ENCODE results near the gene TFF2. TPM values are rescaled to one million over a fixed set of nuclear protein-coding genes. Genes with fewer than 3 reads are reported as not detected.

The TFF2 gene
- polyA plus RNA-seq, 1 of the 3 experiments (the other 2 are of a cell fraction), result not detected

DNA sequence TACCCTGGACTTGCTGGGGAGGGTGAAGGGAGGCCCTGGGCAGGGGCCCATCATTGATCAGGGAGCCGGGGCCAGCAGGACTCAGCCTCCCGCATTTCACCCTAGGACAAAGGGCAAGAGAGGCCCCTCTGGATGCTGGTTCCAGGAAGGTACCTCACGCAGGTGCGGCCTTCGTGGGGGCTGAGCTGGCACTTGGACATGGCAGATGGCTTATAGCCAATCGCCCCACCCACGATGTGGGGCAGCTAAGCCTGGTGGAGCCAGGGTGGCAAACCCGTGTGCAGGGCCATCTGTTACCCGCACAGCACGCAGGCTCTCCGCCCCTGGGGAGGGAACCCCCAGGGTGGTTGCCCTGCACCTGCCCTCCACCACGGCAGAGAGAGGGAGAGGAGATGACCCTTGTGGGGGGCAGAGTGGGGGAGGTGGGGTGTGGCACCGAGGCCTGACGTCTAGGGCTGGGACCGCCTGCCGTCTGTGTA is 38.1 kb downstream of the TFF2 start:
- no peaks in the 10 kb centered on the region for H3K27me3 ChIP-seq (ENCODE audit: insufficient read depth)
- no peak for TF ChIP-seq NFIC (IDR thresholded peaks at IDR 0.05; ENCODE audit: borderline replicate concordance)
- no peaks in the 10 kb centered on the region for H4K20me1 ChIP-seq (ENCODE audit: insufficient read depth)
- H3K9ac ChIP-seq, result no peak overlapping the region
- H3K4me3 ChIP-seq (ENCODE audit: low read depth in 2 of 2, low read length in 1 of 2), result no peak overlapping the region
- DNase-seq, result no peak
- no peaks in the 10 kb centered on the region for H3K9me3 ChIP-seq
- ChIA-PET CTCF (no interaction called here), POLR2A (no interaction called here)
- H3K4me1 ChIP-seq (ENCODE audit: control insufficient read depth in 1 of 2, insufficient read depth in 2 of 2, low read depth in 1 of 2, low read length in 1 of 2), result peaks cover 0 to 7% of the 10 kb centered on the region in 2 experiments; a peak in 1 of 4 replicates
- H3K36me3 ChIP-seq (replicated peaks in 1 of 2; ENCODE audit: control insufficient read depth in 1 of 2, insufficient read depth in 2 of 2, low read length in 1 of 2), result no peaks in the 10 kb centered on the region
- no peaks in the 10 kb centered on the region for H3K9me2 ChIP-seq
- H3K27ac ChIP-seq (ENCODE audit: low read depth in 2 of 2, low read length in 1 of 2), result no peak overlapping the region
- no peaks in the 10 kb centered on the region for H3K79me2 ChIP-seq (ENCODE audit: insufficient read depth)
- H2AFZ ChIP-seq (ENCODE audit: low read depth), result no peak overlapping the region
- H3F3A ChIP-seq (replicated peaks; ENCODE audit: insufficient read depth), result no peaks in the 10 kb centered on the region
- no peak overlapping the region for H3K4me2 ChIP-seq
- WGBS (ENCODE audit: low lambda C conversion rate), result 62% methylated on average over 5 of the region's 16 CpGs

DNA sequence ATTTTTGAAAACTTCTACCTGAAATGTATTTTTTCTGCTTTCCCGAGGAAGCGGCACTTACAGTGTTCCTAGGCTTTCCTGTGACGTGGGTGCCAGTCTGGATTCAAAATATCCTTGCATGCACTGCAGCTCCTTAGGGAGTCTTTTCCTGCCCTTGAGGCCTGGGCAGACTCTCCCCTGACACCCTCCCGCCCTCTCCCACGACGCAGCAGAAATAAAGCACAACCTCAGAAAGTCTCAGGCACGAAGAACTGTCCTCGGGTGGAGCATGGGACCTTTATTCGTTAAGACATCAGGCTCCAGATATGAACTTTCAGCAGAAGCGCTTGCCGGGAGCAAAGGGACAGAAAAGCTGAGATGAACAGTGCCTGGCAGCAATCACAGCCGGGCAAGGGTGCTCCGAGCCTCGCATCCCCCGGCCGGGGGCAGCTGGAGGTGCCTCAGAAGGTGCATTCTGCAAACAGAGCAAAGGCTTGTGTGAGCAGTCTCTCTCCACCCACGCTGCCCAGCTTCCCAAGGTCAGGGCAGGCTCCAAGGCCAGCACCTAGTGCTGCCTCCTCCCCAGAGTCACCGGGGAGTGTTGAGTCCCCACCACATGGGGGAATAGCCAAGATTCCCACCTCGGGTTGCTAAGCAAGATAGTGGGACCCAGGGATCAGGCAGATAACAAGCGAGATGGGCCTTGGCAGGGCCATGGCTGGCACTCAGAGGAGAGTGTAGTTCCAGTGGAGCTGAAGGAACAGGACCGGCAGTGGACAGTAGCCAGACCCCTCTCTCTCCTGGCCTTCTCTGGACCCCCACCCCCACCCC is 38.8 kb downstream of the TFF2 start:
- Histone ChIP-seq H3K9me2 (no peaks in the 10 kb centered on the region), H4K20me1 (ENCODE audit: insufficient read depth) (no peaks in the 10 kb centered on the region)

More for the DNA sequence above, 38.8 kb downstream of the TFF2 start:
- Histone ChIP-seq H3K36me3 (replicated peaks in 1 of 2; ENCODE audit: control insufficient read depth in 1 of 2, insufficient read depth in 2 of 2, low read length in 1 of 2) (no peaks in the 10 kb centered on the region), H3K27ac (ENCODE audit: low read depth in 2 of 2, low read length in 1 of 2) (no peak overlapping the region), H3K4me2 (no peak overlapping the region), H3K9me3 (no peaks in the 10 kb centered on the region), H3K9ac (no peak overlapping the region), H3K4me1 (ENCODE audit: control insufficient read depth in 1 of 2, insufficient read depth in 2 of 2, low read depth in 1 of 2, low read length in 1 of 2) (peaks cover 0 to 7% of the 10 kb centered on the region in 2 experiments; a peak in 1 of 4 replicates), H2AFZ (ENCODE audit: low read depth) (no peak overlapping the region), H3K4me3 (ENCODE audit: low read depth in 2 of 2, low read length in 1 of 2) (no peak overlapping the region), H3K79me2 (ENCODE audit: insufficient read depth) (no peaks in the 10 kb centered on the region), H3K27me3 (ENCODE audit: insufficient read depth) (no peaks in the 10 kb centered on the region), H3F3A (replicated peaks; ENCODE audit: insufficient read depth) (no peaks in the 10 kb centered on the region)
- POLR2A ChIA-PET, result no interaction called here
- CTCF ChIA-PET, result interaction anchor here (2.5 kb wide), 1 partner anchor 167 kb away, joined by 13 read pairs; no protein-coding TSS in a partner anchor
- no peak for DNase-seq
- TF ChIP-seq, protein P1, sequence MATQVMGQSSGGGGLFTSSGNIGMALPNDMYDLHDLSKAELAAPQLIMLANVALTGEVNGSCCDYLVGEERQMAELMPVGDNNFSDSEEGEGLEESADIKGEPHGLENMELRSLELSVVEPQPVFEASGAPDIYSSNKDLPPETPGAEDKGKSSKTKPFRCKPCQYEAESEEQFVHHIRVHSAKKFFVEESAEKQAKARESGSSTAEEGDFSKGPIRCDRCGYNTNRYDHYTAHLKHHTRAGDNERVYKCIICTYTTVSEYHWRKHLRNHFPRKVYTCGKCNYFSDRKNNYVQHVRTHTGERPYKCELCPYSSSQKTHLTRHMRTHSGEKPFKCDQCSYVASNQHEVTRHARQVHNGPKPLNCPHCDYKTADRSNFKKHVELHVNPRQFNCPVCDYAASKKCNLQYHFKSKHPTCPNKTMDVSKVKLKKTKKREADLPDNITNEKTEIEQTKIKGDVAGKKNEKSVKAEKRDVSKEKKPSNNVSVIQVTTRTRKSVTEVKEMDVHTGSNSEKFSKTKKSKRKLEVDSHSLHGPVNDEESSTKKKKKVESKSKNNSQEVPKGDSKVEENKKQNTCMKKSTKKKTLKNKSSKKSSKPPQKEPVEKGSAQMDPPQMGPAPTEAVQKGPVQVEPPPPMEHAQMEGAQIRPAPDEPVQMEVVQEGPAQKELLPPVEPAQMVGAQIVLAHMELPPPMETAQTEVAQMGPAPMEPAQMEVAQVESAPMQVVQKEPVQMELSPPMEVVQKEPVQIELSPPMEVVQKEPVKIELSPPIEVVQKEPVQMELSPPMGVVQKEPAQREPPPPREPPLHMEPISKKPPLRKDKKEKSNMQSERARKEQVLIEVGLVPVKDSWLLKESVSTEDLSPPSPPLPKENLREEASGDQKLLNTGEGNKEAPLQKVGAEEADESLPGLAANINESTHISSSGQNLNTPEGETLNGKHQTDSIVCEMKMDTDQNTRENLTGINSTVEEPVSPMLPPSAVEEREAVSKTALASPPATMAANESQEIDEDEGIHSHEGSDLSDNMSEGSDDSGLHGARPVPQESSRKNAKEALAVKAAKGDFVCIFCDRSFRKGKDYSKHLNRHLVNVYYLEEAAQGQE (IDR thresholded peaks at IDR 0.05; ENCODE audit: low read depth, low read length), result no peak
- TF ChIP-seq, protein P2, sequence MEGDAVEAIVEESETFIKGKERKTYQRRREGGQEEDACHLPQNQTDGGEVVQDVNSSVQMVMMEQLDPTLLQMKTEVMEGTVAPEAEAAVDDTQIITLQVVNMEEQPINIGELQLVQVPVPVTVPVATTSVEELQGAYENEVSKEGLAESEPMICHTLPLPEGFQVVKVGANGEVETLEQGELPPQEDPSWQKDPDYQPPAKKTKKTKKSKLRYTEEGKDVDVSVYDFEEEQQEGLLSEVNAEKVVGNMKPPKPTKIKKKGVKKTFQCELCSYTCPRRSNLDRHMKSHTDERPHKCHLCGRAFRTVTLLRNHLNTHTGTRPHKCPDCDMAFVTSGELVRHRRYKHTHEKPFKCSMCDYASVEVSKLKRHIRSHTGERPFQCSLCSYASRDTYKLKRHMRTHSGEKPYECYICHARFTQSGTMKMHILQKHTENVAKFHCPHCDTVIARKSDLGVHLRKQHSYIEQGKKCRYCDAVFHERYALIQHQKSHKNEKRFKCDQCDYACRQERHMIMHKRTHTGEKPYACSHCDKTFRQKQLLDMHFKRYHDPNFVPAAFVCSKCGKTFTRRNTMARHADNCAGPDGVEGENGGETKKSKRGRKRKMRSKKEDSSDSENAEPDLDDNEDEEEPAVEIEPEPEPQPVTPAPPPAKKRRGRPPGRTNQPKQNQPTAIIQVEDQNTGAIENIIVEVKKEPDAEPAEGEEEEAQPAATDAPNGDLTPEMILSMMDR (IDR thresholded peaks at IDR 0.05), result no peak
- TF ChIP-seq YY1 (IDR thresholded peaks at IDR 0.05; ENCODE audit: low read depth), result no peak
- 61% methylated on average over 15 of the region's 21 CpGs for WGBS (ENCODE audit: low lambda C conversion rate)

Data from SK-N-SH (cell line).